ENCODE measurements around the gene CTNNA2.

CTNNA2 gene

GRCh38 chr2:80002112-80002511 is 489.3 kb downstream of the CTNNA2 start:
- Histone ChIP-seq H3K4me3 (ENCODE audit: low read depth in 1 of 2, low read length in 2 of 2) (no peak overlapping the region), H3K4me1 (ENCODE audit: insufficient read depth, low read length) (no peaks in the 10 kb centered on the region), H2AFZ (ENCODE audit: low read depth, low read length) (no peak overlapping the region), H3K79me2 (ENCODE audit: insufficient read depth, low read length) (no peaks in the 10 kb centered on the region), H3K36me3 (ENCODE audit: insufficient read depth, low read length) (no peaks in the 10 kb centered on the region), H3K4me2 (ENCODE audit: insufficient read depth, low read length) (no peak overlapping the region), H3K9me3 (ENCODE audit: insufficient read depth, low read length, severe bottlenecking) (no peaks in the 10 kb centered on the region), H4K20me1 (ENCODE audit: insufficient read depth, low read length) (no peaks in the 10 kb centered on the region), H3K27ac (ENCODE audit: low read length) (no peak overlapping the region), H3K27me3 (ENCODE audit: insufficient read depth, low read length, poor library complexity) (peaks cover 3% of the 10 kb centered on the region), H3K9ac (ENCODE audit: low read depth, low read length) (no peak overlapping the region)
- DNase-seq (no peak), ATAC-seq (ENCODE audit: insufficient read depth, low read depth) (no peak)
- TF ChIP-seq CTCF (IDR thresholded peaks at IDR 0.05; ENCODE audit: borderline replicate concordance, extremely low read depth, low read length, poor library complexity, severe bottlenecking), result no peak
- TF ChIP-seq EZH2 (IDR thresholded peaks at IDR 0.05; ENCODE audit: borderline replicate concordance, low read depth, low read length, severe bottlenecking), result no peak

GRCh38 chr2:80002568-80003157 is 489.8 kb downstream of the CTNNA2 start:
- Histone ChIP-seq H3K4me1 (ENCODE audit: insufficient read depth, low read length) (no peaks in the 10 kb centered on the region), H3K36me3 (ENCODE audit: insufficient read depth, low read length) (no peaks in the 10 kb centered on the region), H3K79me2 (ENCODE audit: insufficient read depth, low read length) (no peaks in the 10 kb centered on the region), H3K9me3 (ENCODE audit: insufficient read depth, low read length, severe bottlenecking) (no peaks in the 10 kb centered on the region), H3K4me2 (ENCODE audit: insufficient read depth, low read length) (no peak overlapping the region), H4K20me1 (ENCODE audit: insufficient read depth, low read length) (no peaks in the 10 kb centered on the region), H2AFZ (ENCODE audit: low read depth, low read length) (no peak overlapping the region), H3K4me3 (ENCODE audit: low read depth in 1 of 2, low read length in 2 of 2) (no peak overlapping the region), H3K27ac (ENCODE audit: low read length) (no peak overlapping the region), H3K27me3 (ENCODE audit: insufficient read depth, low read length, poor library complexity) (peaks cover 3% of the 10 kb centered on the region), H3K9ac (ENCODE audit: low read depth, low read length) (no peak overlapping the region)
- no peak for TF ChIP-seq EZH2 (IDR thresholded peaks at IDR 0.05; ENCODE audit: borderline replicate concordance, low read depth, low read length, severe bottlenecking)
- TF ChIP-seq CTCF (IDR thresholded peaks at IDR 0.05; ENCODE audit: borderline replicate concordance, extremely low read depth, low read length, poor library complexity, severe bottlenecking), result no peak
- ATAC-seq (ENCODE audit: insufficient read depth, low read depth) (no peak), DNase-seq (no peak)

GRCh38 chr2:80007777-80008503 is 495.1 kb downstream of the CTNNA2 start:
- H3K79me2 ChIP-seq (ENCODE audit: insufficient read depth, low read length), result no peaks in the 10 kb centered on the region

More at GRCh38 chr2:80007777-80008503, 495.1 kb downstream of the CTNNA2 start:
- Histone ChIP-seq H3K27ac (ENCODE audit: low read length) (no peak overlapping the region), H4K20me1 (ENCODE audit: insufficient read depth, low read length) (no peaks in the 10 kb centered on the region), H2AFZ (ENCODE audit: low read depth, low read length) (no peak overlapping the region), H3K4me1 (ENCODE audit: insufficient read depth, low read length) (no peaks in the 10 kb centered on the region), H3K4me3 (ENCODE audit: low read depth in 1 of 2, low read length in 2 of 2) (no peak overlapping the region), H3K9ac (ENCODE audit: low read depth, low read length) (no peak overlapping the region), H3K27me3 (ENCODE audit: insufficient read depth, low read length, poor library complexity) (peaks cover 3% of the 10 kb centered on the region), H3K9me3 (ENCODE audit: insufficient read depth, low read length, severe bottlenecking) (no peaks in the 10 kb centered on the region), H3K4me2 (ENCODE audit: insufficient read depth, low read length) (no peak overlapping the region), H3K36me3 (ENCODE audit: insufficient read depth, low read length) (no peaks in the 10 kb centered on the region)
- no peak for ATAC-seq (ENCODE audit: insufficient read depth, low read depth)
- DNase-seq, result no peak
- TF ChIP-seq CTCF (IDR thresholded peaks at IDR 0.05; ENCODE audit: borderline replicate concordance, extremely low read depth, low read length, poor library complexity, severe bottlenecking), result no peak
- no peak for TF ChIP-seq EZH2 (IDR thresholded peaks at IDR 0.05; ENCODE audit: borderline replicate concordance, low read depth, low read length, severe bottlenecking)
